GM12872 (cell line): ENCODE data around the gene WNT7A.

ENCODE experiments used
- TF ChIP-seq, protein P1 (sequence below): IDR thresholded peaks from 3 replicates; pipeline ENCODE4 v1.5.1; 2011; ENCODE audit warnings: low read depth, mild to moderate bottlenecking, low read length, moderate library complexity; ENCODE audit not compliant: insufficient read depth

The WNT7A gene

DNA sequence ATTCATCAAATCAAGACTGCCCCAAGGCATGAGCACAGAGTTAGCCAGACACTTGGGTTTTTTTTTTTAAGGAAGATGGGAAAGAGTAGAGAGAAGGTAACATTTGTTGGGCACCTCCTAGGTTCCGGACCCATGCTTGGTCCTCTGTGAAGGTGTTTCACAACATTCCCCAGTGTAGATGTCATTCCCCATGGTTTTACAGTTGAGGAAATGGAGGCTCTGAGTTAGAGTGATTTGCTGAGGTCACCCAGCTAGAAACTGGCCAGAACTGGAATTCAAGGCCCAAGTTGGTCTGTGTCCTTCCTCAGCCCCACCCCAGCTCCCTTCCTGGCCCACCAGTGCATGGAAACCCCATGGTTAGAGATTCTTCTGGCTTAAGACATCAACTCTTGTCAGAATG lies 19.9 kb downstream of the WNT7A start:
- TF ChIP-seq, protein P1, sequence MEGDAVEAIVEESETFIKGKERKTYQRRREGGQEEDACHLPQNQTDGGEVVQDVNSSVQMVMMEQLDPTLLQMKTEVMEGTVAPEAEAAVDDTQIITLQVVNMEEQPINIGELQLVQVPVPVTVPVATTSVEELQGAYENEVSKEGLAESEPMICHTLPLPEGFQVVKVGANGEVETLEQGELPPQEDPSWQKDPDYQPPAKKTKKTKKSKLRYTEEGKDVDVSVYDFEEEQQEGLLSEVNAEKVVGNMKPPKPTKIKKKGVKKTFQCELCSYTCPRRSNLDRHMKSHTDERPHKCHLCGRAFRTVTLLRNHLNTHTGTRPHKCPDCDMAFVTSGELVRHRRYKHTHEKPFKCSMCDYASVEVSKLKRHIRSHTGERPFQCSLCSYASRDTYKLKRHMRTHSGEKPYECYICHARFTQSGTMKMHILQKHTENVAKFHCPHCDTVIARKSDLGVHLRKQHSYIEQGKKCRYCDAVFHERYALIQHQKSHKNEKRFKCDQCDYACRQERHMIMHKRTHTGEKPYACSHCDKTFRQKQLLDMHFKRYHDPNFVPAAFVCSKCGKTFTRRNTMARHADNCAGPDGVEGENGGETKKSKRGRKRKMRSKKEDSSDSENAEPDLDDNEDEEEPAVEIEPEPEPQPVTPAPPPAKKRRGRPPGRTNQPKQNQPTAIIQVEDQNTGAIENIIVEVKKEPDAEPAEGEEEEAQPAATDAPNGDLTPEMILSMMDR, result no peak

DNA sequence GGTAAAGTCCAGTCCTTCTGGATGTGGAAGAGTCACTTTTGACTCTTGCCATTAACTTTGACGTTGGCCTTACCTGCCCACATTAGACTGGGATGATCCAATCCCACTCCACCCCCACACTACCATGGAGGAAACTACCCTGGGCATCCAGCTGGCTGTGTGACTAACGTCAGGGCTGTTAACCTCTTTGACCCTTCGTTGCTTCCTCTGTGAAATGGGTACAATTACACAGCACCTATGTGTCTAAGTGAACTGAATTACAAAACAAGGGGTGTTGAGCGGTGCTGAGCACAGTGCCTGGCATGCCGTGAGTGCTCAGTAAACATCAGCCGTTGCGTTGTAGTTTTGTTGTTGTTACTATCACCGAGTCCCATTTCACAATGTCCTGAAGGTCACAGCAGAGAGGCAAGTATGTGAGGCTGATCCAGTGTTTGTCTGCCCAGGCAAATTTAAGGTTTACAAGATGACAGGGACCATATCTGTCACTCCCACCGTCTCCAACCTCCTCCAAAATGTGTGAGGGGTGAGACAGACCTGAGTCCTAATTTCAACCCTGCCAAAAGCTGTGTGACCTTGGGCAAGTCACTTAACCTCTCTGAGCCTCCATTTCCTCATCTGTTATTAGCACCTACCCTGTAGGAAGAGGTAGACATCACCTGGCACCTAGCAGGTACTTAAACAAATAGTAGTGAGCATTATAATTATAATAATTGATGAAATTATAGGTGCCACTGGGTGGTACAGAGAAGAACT lies 20.9 kb downstream of the WNT7A start:
- TF ChIP-seq, protein P1, result no peak

DNA sequence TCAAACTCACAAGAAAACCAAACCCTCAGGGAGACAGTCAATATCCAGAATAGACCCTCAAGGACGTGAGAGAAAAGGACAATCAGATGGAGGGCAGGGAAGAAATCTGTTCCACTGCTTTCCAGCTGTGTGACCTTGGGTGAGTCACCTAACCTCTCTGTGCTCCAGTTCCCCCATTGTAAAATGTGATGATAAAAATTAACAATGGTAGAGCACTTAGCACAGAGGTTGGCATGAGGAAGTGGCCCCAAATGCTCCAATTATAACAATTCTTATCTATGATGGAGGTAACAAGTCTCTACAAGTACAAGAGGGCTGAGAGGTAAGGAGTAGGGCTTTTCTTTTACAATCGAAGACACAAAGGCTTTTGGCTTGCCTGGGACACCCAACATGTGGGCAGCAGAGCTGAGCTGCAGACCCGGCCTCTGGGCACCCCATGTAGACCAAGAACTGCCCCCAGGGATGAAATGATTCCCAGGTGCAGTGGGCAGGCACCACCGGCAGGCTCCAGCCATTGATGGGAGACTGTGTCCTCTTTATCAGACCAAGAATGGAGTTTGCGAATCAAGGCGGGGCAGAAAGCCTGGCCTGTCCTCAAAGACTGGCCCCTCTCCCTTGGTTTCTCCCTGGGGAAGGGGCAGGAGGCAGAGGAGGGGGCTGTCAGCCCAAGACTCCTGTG lies 22.0 kb downstream of the WNT7A start:
- TF ChIP-seq, protein P1, result no peak

DNA sequence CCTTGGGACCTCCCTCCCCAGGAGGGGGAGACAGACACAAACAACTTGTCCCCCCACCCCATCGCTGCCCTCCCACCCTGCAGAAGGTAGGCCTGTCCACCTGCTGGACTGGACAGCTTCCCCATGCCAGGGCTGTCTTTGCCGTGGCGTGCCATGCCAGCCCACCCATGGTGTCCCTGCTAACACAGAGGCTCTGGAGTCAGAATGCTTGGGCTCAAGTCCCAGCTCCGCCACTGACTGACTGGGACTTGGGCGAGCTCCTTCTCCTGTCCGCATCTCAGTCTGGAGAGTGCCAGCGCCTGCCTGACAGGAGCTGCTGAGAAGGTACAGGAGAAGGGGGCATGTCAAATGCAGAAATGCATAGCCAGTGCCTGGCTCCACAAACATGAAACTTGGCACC lies 23.9 kb downstream of the WNT7A start:
- TF ChIP-seq, protein P1, result no peak

DNA sequence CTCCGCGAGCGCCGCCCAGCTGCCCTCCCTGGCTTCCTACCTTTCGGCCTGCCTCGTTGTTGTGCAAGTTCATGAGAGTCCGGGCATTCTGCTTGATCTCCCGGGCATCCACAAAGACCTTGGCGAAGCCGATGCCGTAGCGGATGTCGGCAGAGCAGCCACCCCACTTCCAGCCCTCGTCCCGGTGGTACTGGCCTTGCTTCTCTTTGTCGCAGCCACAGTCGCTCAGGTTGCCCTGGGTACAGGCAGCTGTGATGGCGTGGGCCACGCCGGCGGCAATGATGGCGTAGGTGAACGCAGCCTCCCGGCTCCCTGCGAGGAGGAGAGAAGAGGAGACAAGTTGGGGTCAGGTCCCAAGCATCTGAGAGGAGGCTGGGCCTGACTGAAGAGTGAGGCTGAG lies 25.4 kb downstream of the WNT7A start:
- TF ChIP-seq, protein P1, result no peak

DNA sequence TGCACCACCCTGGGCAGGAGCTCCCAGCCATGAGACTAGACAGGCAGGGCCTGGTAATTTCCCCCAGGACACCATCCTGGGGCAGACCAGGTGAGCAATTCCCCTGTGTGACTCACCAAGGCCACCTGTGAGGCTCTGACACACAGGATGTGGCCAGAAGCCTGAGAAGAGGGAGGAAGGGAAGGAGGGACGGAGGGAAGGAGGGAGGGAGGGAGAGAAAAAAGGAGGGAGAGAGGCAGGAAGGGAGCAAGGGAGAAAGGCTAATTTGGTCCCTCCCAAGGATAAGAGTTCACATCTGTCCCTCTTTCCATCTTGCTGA lies 25.9 kb downstream of the WNT7A start:
- TF ChIP-seq, protein P1, result no peak

DNA sequence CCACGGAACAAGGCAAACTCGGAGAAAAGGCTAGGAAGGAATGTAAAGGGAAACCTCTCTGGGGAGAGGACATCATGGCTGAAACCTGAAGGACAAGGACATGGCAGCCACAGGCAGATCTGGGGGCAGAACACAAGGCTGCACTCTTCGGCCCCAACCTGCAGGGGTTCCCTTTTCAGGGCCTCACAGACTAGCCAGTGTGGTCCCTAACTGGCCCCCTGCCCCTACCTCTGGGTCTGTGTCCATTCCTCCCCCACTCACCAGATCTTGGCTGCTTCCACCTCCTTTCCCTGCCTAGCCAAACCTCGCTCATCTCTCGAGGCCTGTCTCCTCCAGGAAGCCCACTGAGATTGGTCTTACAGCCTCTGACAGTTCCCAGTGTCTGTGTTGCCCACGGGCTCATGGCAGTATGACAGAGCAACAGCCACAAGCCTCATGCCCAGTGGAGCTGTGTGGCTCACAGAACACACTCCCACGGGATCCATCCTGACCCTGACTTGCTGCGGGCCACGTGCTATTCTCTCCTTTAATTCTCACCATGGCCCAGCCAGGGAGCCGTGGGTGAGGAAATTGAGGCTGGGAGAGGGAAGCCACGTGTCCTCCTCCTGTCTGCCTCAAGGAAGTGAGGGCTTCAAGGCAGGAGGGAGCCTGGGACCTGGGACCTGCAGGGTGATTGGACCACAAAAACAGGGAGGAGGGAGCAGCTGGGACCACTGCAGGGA lies 26.5 kb downstream of the WNT7A start:
- TF ChIP-seq, protein P1, result no peak
